Fibroblast of lung (primary cell): ENCODE results near the gene STKLD1.

Experiments
- CTCF ChIP-seq, 2 donors: IDR thresholded peaks in 1 of 2; conservative IDR thresholded peaks in 1 of 2; 1 replicate in 1 of 2; 2 replicates in 1 of 2; pipeline ENCODE4 v1.5.1; 2011 to 2012; ENCODE audit warnings: low read length in 2 of 2, control low read depth in 1 of 2, inconsistent platforms in 1 of 2, low read depth in 1 of 2, mild to moderate bottlenecking in 1 of 2
- EZH2 ChIP-seq: IDR thresholded peaks from 2 replicates; pipeline ENCODE4 v1.5.1; 2012; ENCODE audit warnings: low read length, control low read depth, mild to moderate bottlenecking; ENCODE audit errors: missing control alignments

GRCh38 chr9:133374612-133375115 is 1.5 kb upstream of the STKLD1 start:
- no peak for TF ChIP-seq CTCF (conservative IDR thresholded peaks at IDR 0.05 in 1 of 2, IDR thresholded peaks at IDR 0.05 in 1 of 2; ENCODE audit: low read depth in 1 of 2, low read length in 2 of 2)
- TF ChIP-seq EZH2: no peak
